SK-N-MC (cell line): ENCODE data around the gene GNS.

Source experiments
- EZH2 ChIP-seq: fragments of 200-600 bp; sonication (generic); IDR thresholded peaks from one replicate; pipeline ENCODE4 v1.6.1; 2017; ENCODE audit warnings: antibody characterized with exemption
- POLR2AphosphoS5 ChIP-seq: IDR thresholded peaks from 2 replicates; pipeline ENCODE4 v1.6.1; 2012; ENCODE audit warnings: mild to moderate bottlenecking, low read depth, low read length, borderline replicate concordance

DNA sequence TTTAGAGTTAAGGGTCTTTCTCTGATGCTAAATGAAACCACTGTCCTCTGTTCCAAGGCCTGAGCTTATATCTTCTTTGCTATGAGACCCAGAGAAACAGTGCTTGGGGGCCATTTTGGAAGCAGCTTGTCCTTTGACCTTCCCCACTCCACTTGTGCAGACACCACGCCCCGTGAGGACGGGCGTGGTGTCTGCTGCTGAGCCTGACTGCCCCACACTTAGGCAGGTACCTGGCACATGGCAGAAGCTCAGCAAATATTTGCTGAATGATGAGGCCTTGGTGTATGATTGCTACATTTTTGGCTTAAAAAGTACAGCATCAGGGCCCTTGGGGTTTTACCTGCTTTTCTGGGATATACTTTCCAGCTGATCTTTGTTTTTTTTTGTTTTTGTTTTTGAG lies 79.0 kb downstream of the GNS start:
- TF ChIP-seq EZH2 (no peak), POLR2AphosphoS5 (no peak)
